Bone marrow (tissue), 2 donors: ENCODE measurements around the gene TWIST2.

Source experiments
- DNase-seq, 2 donors: peaks; one replicate each; lab custom pipeline; 2025; lab: John Stamatoyannopoulos, UW

TWIST2 gene

DNA sequence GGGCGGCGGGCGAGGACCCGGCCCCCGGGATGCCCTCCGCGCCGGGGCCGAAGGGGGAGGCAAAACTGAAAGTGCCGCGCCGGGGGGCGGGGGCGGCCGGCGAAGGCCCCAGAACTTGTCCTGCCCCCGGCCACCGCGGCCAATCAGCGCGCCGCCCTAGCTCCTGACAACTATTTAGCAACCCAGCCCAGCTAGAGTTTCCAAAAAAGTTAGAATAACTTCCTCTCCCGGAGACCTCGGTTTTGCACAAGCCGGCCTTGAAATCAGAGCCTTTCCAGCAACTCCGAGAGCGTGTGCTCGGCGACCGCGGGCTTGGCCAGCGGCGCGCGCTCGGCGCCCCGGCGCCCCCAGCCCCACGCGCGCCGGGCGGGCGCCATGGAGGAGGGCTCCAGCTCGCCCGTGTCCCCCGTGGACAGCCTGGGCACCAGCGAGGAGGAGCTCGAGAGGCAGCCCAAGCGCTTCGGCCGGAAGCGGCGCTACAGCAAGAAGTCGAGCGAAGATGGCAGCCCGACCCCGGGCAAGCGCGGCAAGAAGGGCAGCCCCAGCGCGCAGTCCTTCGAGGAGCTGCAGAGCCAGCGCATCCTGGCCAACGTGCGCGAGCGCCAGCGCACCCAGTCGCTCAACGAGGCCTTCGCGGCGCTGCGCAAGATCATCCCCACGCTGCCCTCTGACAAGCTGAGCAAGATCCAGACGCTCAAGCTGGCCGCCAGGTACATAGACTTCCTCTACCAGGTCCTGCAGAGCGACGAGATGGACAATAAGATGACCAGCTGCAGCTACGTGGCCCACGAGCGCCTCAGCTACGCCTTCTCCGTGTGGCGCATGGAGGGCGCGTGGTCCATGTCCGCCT is at the start of gene TWIST2:
TSS of gene TWIST2 (plus strand) at position 245 of the 850 bp plus-strand sequence. CDS start at position 376, 131 bp downstream.
- DNase-seq, result no peak

DNA sequence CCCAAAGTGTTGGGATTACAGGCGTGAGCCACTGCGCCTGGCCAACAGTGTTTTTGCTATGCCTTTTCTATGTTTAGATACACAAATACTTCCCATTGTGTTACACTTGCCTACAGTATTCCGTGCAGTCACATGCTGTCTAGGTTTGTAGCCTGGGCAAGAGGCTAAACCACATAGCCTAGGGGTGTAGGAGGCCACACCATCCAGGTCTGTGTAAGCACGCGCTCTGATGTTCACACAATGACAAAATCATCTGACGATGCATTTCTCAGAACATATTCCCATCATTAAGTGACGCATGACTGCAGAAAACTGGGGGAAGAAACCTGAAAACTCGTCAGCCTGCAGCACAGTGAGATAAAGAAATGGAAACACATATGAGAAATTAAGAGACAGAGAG is 46.1 kb upstream of the TWIST2 start:
- no peak for DNase-seq

DNA sequence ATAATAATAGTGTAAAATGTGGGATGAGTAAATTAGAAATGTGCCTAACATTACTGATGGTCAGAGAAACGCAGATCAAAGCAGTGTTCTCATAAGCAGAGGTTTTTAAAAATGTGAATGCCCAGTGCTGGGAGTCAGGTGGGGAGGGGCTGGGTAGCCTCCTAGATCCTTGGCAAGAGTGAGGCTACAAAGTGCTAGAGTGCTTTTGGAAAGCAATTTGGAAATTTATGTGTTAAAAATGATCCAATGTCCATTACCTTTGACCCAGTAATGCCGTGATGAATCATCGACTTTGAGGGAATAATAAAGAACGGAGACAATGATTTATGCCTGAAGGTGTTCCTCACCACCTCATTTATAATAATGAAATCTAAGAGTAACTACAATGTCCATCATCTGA is 44.9 kb upstream of the TWIST2 start:
- DNase-seq, result no peak

GRCh38 chr2:238803996-238804870 is 43.7 kb upstream of the TWIST2 start:
- DNase-seq, result no peak

DNA sequence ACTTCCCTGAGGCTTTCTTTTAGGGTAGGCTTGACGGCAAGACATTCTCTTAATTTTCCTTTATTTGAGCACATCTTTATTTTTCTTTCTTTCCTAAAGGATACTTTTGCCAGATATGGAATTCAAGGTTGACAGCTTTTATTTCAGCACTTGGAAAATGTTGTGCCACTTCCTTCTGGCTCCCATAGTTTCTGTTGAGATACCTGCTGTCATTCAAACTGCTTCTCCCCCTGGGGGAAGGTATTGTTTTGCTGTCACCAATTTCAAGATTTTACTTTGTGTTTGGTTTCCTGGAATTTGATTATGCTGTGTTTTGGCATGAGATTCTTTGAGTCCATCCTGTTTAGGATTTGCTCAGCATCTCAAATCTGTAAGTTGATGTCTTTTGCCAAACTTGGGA is 39.1 kb upstream of the TWIST2 start:
- no peak for DNase-seq

DNA sequence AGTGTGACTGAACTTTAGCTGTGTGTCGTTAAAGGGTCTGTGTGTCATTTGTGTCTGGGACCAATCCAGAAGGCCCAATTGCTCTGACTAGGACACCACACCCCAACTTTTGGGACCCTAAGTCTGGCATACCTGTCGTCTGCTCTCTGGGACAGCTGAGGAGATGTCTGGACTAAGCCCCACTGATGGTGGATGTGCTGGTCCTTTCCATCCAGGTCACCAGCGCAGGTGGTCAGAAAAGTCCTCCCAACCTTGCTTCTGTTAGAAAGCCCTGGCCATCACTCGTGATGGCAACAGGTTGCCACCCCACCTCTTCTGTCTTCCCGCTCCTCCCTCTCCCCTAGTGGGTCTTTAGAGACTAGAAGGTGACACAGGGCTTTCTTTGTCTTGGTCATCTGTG is 37.6 kb upstream of the TWIST2 start:
- DNase-seq, result no peak

- no peak for DNase-seq
Measured at GRCh38 chr2:238811293-238811692, 36.6 kb upstream of the TWIST2 start.

GRCh38 chr2:238811759-238812158 is 36.1 kb upstream of the TWIST2 start:
- DNase-seq, result no peak

DNA sequence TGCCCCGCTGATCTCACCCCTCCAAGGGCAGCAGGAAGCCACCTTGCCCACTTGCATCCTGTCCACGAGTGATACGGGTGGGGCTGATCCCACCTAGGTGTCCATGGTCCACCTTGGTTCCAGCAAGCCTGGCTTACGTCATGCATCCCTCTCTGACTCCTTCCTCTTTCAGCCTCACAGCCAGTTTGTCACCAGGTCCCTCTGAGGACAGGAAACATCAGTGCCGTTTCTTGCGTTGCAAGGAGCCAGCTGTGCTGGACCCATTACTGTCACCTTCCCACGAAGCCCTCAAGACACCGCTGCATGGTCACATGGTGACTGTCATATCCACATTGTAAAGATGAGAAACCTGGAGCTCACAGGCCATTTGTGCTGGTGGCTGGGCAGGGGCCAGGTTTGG is 34.8 kb upstream of the TWIST2 start:
- DNase-seq, result no peak

DNA sequence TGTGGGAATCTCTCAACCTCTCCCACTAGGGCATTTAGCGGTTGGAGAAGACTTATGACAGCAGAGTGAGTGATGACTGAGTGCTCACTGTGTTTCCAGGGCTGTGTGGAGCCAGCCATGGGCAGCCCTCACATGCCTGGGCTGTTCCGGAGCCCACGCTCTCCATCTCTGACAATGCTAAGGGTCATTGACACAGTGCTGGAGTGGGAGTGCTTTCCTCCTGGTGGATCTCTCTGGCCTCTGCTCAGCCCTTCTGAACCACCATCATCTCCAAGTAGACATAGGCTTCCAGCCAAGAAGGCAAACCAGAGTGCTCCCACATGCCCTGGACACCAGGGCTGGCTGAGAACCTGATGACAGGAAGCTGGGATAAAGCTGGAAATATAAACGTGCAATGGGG is 33.1 kb upstream of the TWIST2 start:
- no peak for DNase-seq

DNA sequence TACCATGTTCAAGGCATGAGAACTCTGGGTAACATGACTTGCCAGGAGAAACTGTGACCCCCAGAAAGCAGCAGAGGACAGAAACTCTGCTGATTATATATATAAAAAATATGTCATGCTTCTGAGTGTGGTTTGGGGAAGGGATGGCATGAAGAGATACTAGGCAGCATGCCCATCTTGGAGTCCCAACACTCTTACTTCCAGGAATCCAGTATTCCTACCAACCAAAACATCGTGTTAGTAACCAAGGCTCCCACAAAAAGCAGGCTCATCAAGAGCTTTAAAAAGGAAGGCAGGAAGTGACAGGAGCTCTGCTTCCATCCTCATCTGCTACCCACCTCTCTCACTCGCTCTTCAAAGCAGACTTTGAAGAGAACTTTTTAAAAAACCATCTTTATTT is 31.6 kb upstream of the TWIST2 start:
- DNase-seq, result no peak

GRCh38 chr2:238817382-238817781 is 30.5 kb upstream of the TWIST2 start:
- no peak for DNase-seq

DNA sequence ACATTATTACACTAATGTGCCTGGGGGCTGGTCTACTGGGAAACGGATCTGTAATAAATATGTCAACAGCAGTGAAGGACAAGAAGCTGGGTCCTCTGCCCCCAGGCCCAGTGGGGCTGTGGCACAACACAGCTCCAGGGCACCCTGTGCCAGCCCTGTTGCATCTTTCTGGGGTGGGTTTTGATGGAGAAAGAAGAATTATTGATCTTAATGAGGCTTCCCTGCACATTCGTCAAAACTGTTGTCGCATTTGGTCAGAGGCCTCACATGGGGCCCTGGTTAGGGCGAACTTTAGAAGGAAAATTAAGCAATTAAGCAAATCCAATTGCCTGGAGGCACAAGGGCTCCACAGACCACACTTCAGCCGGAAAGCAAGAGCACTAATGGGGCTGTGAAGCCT is 30.0 kb upstream of the TWIST2 start:
- no peak for DNase-seq

DNA sequence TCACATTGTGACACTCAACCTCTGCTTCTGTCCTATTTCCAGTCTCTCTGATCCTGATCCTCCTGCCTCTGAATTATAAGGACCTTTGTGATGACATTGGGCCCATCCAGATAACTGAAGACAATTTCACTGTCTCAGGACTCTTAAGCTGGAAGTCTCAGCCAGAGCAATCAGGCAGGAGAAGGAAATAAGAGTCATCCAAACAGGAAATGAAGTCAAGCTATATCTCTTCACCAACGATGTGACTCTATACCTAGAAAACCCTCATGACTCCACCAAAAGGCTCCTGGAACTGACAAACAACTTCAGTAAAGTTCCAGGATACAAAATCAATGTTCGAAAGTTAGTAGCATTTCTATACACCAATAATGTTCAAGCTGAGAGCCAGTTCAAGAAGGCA is 29.3 kb upstream of the TWIST2 start:
- no peak for DNase-seq

DNA sequence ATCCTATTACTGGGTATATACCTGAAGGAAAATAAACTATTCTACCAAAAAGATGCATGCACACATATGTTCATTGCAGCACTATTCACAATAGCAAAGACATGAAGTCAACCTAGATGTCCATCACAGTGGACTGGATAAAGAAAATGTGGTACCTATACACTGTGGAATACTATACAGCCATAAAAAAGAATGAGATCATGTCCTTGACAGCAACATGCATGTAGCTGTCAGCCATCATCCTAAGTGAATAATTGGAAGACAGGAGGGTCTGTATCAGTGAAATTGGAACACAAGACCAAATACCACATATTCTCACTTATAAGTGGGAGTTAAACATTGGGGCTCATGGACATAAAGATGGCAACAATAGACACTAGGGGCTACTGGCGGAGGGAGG is 27.7 kb upstream of the TWIST2 start:
- no peak for DNase-seq

- no peak for DNase-seq
Measured at GRCh38 chr2:238820916-238821315, 27.0 kb upstream of the TWIST2 start.

DNA sequence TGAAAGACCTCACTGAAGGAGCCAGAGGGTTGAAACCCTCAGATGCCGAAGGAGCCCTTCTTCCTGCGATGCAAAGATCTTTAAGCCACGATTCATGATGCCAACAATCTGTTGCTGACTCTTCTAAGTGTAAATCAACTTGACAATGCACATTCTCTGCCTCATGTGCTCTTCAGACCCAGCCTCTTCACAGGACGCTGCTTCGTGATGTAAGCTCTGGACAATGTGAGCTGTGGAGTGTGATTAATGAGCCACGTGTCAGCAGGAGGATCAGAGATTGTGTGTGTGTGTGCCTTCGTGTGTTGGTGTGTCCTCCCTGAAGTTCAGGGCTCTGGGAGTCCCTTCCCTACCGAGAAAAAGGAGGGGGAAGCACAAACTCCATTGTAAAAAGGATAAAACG is 26.5 kb upstream of the TWIST2 start:
- no peak for DNase-seq

DNA sequence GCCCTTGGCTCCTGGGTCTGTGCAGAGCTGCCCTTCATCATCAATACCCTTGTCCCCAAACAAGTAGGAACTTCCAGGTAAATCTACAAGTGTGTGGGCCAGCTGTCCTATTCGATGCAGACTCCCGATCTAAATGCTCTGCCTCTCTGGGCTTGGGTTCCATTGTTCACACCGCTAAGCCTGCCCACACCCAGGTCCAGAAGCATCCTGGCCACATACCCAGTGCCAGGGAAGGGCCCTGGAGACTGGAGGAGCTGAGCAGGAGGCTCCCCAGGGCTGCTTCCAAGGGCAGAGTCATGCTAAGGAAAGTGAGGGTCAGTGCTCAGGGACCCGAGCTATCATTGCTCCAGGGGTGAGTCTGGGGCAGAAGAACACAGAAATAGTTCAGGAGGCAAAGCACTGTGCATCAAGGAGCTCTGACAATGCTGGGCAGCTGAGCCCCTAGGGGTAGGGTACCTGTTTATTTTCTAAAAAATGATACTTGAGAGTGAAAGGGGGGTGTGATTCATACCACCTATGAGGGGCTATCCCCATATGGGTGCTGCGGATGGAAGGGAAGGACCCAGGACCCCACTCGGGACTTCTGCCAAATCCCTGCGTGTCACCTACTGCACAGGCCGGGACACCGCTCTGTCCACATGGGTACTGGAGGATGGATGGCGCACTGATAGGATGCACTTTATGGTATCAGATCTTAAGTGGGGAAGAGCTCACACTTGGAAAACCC is 25.8 kb upstream of the TWIST2 start:
- DNase-seq, result no peak

DNA sequence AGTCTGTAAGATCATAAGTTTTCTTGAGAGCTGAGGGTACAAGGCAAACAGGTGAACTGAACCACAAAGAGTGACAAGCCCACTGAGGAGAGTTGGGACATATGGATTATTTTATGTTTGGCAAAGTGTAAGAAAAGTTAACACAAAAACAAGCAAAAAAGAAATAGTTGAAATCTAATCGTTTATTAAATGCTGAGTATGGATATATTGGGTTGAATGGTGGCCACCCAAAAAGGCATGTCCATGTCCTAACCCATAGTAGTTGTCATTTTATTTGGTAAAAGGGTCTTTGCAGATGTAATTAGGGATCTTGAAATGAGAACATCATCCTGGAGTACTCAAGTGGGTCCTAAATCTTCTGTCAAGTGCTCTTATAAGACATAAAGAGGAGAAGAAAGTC is 24.9 kb upstream of the TWIST2 start:
- no peak for DNase-seq

GRCh38 chr2:238831177-238831576 is 16.7 kb upstream of the TWIST2 start:
- DNase-seq, result no peak

- no peak for DNase-seq
Measured at GRCh38 chr2:238834982-238835381, 12.9 kb upstream of the TWIST2 start.

- no peak for DNase-seq
Measured at GRCh38 chr2:238835726-238836301, 12.1 kb upstream of the TWIST2 start.
